WERI-Rb-1 (cell line): ENCODE data around the gene CACNA2D4.

Experiments
- DNase-seq: peaks from one replicate; pipeline ENCODE4 v3.0.0-alpha.2; 2020
- H3K27ac ChIP-seq: fragments of 250-450 bp; sonication (Bioruptor Pico); 2 replicates; pipeline ENCODE4 v1.5.1; 2020; ENCODE audit warnings: mild to moderate bottlenecking, moderate library complexity
- H3K27me3 ChIP-seq: fragments of 250-450 bp; sonication (Bioruptor Pico); 2 replicates; pipeline ENCODE4 v1.5.1; 2021; ENCODE audit warnings: mild to moderate bottlenecking, low read depth, moderate library complexity; ENCODE audit not compliant: insufficient read depth, severe bottlenecking
- H3K36me3 ChIP-seq: fragments of 250-450 bp; sonication (Bioruptor Pico); 2 replicates; pipeline ENCODE4 v1.5.1; 2020; ENCODE audit warnings: mild to moderate bottlenecking, moderate library complexity
- H3K4me3 ChIP-seq: 2 replicates; pipeline ENCODE4 v1.5.1; 2011; ENCODE audit warnings: low read depth, mild to moderate bottlenecking, control low read depth, low read length
- H3K9me3 ChIP-seq: fragments of 250-450 bp; sonication (Bioruptor Pico); 2 replicates; pipeline ENCODE4 v1.5.1; 2021; ENCODE audit warnings: mild to moderate bottlenecking, moderate library complexity; ENCODE audit not compliant: severe bottlenecking
- CTCF ChIP-seq: IDR thresholded peaks from 2 replicates; pipeline ENCODE4 v1.5.1; 2011; ENCODE audit warnings: low read depth, mild to moderate bottlenecking, control low read depth, inconsistent platforms, low read length

Gene CACNA2D4

GRCh38 chr12:1845427-1845826 lies 73.0 kb downstream of the CACNA2D4 start:
- Histone ChIP-seq H3K27ac (no peak overlapping the region), H3K9me3 (no peaks in the 10 kb centered on the region), H3K36me3 (no peaks in the 10 kb centered on the region), H3K27me3 (no peaks in the 10 kb centered on the region), H3K4me3 (no peak overlapping the region)
- TF ChIP-seq CTCF = no peak
- peak; percentile 5 for DNase-seq

GRCh38 chr12:1844661-1845409 lies 73.6 kb downstream of the CACNA2D4 start:
- Histone ChIP-seq H3K4me3 (no peak overlapping the region), H3K27ac (no peak overlapping the region), H3K9me3 (no peaks in the 10 kb centered on the region), H3K36me3 (no peaks in the 10 kb centered on the region), H3K27me3 (no peaks in the 10 kb centered on the region)
- TF ChIP-seq CTCF = no peak
- peak; percentile 6 for DNase-seq

GRCh38 chr12:1844223-1844622 lies 74.2 kb downstream of the CACNA2D4 start:
- Histone ChIP-seq H3K36me3 (no peaks in the 10 kb centered on the region), H3K27me3 (no peaks in the 10 kb centered on the region), H3K4me3 (no peak overlapping the region), H3K9me3 (no peaks in the 10 kb centered on the region), H3K27ac (no peak overlapping the region)
- TF ChIP-seq CTCF = no peak
- peak; percentile 2 for DNase-seq

GRCh38 chr12:1843641-1844005 lies 74.8 kb downstream of the CACNA2D4 start:
- Histone ChIP-seq H3K9me3 (no peaks in the 10 kb centered on the region), H3K36me3 (no peaks in the 10 kb centered on the region), H3K27ac (no peak overlapping the region), H3K4me3 (no peak overlapping the region), H3K27me3 (no peaks in the 10 kb centered on the region)
- TF ChIP-seq CTCF = no peak
- DNase-seq = no peak

- no peaks in the 10 kb centered on the region for H3K27me3 ChIP-seq
- TF ChIP-seq CTCF = no peak
- H3K27ac ChIP-seq = no peak overlapping the region
- no peaks in the 10 kb centered on the region for H3K36me3 ChIP-seq
- no peak overlapping the region for H3K4me3 ChIP-seq
- DNase-seq = peak; percentile 5
- H3K9me3 ChIP-seq = no peaks in the 10 kb centered on the region
These were observed 75.4 kb downstream of the CACNA2D4 start for GRCh38 chr12:1842905-1843640.
